Neural cell (in vitro differentiated cells): ENCODE data around the gene SLC16A2. TPM values are rescaled to one million over a fixed set of nuclear protein-coding genes. Genes with fewer than 3 reads are reported as not detected.

Source experiments
- H2AFZ ChIP-seq: fragments of 200-600, 300-800 bp; sonication (generic), shearing (Covaris generic); 2 replicates; pipeline ENCODE4 v1.6.0; 2014; ENCODE audit warnings: low read depth, mild to moderate bottlenecking, antibody characterized with exemption, low read length, moderate library complexity
- H3F3A ChIP-seq: fragments of 200-600 bp; shearing (Covaris generic); 2 replicates; pipeline ENCODE4 v1.6.1; 2016; ENCODE audit warnings: mild to moderate bottlenecking, moderate library complexity, mixed read lengths, antibody characterized with exemption, low read length; ENCODE audit not compliant: insufficient read depth, poor library complexity, severe bottlenecking
- H3K27ac ChIP-seq: fragments of 200-600, 300-800 bp; sonication (generic), shearing (Covaris generic); 2 replicates; pipeline ENCODE4 v1.5.1; 2014; ENCODE audit warnings: mild to moderate bottlenecking, low read length, moderate library complexity
- H3K27me3 ChIP-seq: fragments of 300-800, 200-600 bp; sonication (generic), shearing (Covaris generic); 2 replicates; pipeline ENCODE4 v1.6.0; 2014; ENCODE audit warnings: mild to moderate bottlenecking, low read depth, low read length, moderate library complexity; ENCODE audit not compliant: insufficient read depth
- H3K36me3 ChIP-seq: fragments of 300-800, 200-600 bp; sonication (generic), shearing (Covaris generic); 2 replicates; pipeline ENCODE4 v1.5.1; 2014; ENCODE audit warnings: mild to moderate bottlenecking, antibody characterized with exemption, low read length, moderate library complexity; ENCODE audit not compliant: insufficient read depth
- H3K4me2 ChIP-seq: fragments of 300-800, 200-600 bp; sonication (generic), shearing (Covaris generic); 2 replicates; pipeline ENCODE4 v1.6.0; 2014; ENCODE audit warnings: mild to moderate bottlenecking, low read length
- H3K4me3 ChIP-seq: fragments of 300-800, 200-600 bp; sonication (generic), shearing (Covaris generic); 2 replicates; pipeline ENCODE4 v1.5.1; 2014; ENCODE audit warnings: mild to moderate bottlenecking, low read length, moderate library complexity
- H3K79me2 ChIP-seq: fragments of 200-600 bp; shearing (Covaris generic); replicated peaks from 2 replicates; pipeline ENCODE4 v1.6.0; 2014; ENCODE audit warnings: mild to moderate bottlenecking, low read length, moderate library complexity; ENCODE audit not compliant: insufficient read depth
- H3K9ac ChIP-seq: fragments of 300-800, 200-600 bp; sonication (generic), shearing (Covaris generic); 2 replicates; pipeline ENCODE4 v1.6.1; 2016; ENCODE audit warnings: mild to moderate bottlenecking, low read length, mixed read lengths
- H3K9me2 ChIP-seq: fragments of 200-600 bp; shearing (Covaris generic); 2 replicates; pipeline ENCODE4 v1.6.1; 2016; ENCODE audit warnings: mild to moderate bottlenecking, low read length, mixed read lengths; ENCODE audit not compliant: insufficient read depth
- H3K9me3 ChIP-seq: fragments of 200-600, 300-800 bp; sonication (generic), shearing (Covaris generic); 2 replicates; pipeline ENCODE4 v1.6.1; 2016; ENCODE audit warnings: mild to moderate bottlenecking, mixed run types, low read length, moderate library complexity, mixed read lengths
- H4K20me1 ChIP-seq: fragments of 200-600 bp; shearing (Covaris generic); 2 replicates; pipeline ENCODE4 v1.6.1; 2016; ENCODE audit warnings: mild to moderate bottlenecking, mixed run types; ENCODE audit not compliant: insufficient read depth
- EP300 ChIP-seq: fragments of 450-650 bp; conservative IDR thresholded peaks from 2 replicates; pipeline ENCODE4 v1.6.1; 2014; ENCODE audit warnings: antibody characterized with exemption, mild to moderate bottlenecking, moderate library complexity; ENCODE audit not compliant: poor library complexity, severe bottlenecking
- EZH2 ChIP-seq: fragments of 200-600, 300-800 bp; shearing (Covaris generic), sonication (generic); IDR thresholded peaks from 2 replicates; pipeline ENCODE4 v1.6.1; 2014; ENCODE audit warnings: antibody characterized with exemption, low read length, borderline replicate concordance, mild to moderate bottlenecking; ENCODE audit not compliant: insufficient read depth, poor library complexity, severe bottlenecking
- MXI1 ChIP-seq: fragments of 450-650 bp; conservative IDR thresholded peaks from 2 replicates; pipeline ENCODE4 v1.6.1; 2014; ENCODE audit warnings: antibody characterized with exemption, mild to moderate bottlenecking; ENCODE audit not compliant: poor library complexity, severe bottlenecking
- POLR2AphosphoS5 ChIP-seq: IDR thresholded peaks from 2 replicates; pipeline ENCODE4 v1.6.1; 2012
- RAD21 ChIP-seq: fragments of 450-650 bp; conservative IDR thresholded peaks from 2 replicates; pipeline ENCODE4 v1.6.1; 2014; ENCODE audit warnings: antibody characterized with exemption, mild to moderate bottlenecking, moderate library complexity
- SMC3 ChIP-seq: fragments of 450-650 bp; conservative IDR thresholded peaks from 2 replicates; pipeline ENCODE4 v1.6.1; 2014; ENCODE audit warnings: antibody characterized with exemption, mild to moderate bottlenecking, moderate library complexity; ENCODE audit not compliant: poor library complexity
- polyA plus RNA-seq: library from polyadenylated mRNA; depleted of rRNA; stranded (reverse); fragments of >200 nt; gene quantifications from 2 replicates; pipeline ENCODE4 v1.2.3, GENCODE V29; 2014
- TF ChIP-seq, protein P1 (sequence below): IDR thresholded peaks from 2 replicates; pipeline ENCODE4 v1.6.1; 2012; ENCODE audit warnings: borderline replicate concordance
- TF ChIP-seq, protein P2 (sequence below): fragments of 450-650 bp; IDR thresholded peaks from 2 replicates; pipeline ENCODE4 v1.5.1; 2014; ENCODE audit warnings: antibody characterized with exemption, mild to moderate bottlenecking, moderate library complexity; ENCODE audit not compliant: poor library complexity, severe bottlenecking

SLC16A2 gene
- polyA plus RNA-seq, 1 donor from 2014 or later, result 14.5 TPM

DNA sequence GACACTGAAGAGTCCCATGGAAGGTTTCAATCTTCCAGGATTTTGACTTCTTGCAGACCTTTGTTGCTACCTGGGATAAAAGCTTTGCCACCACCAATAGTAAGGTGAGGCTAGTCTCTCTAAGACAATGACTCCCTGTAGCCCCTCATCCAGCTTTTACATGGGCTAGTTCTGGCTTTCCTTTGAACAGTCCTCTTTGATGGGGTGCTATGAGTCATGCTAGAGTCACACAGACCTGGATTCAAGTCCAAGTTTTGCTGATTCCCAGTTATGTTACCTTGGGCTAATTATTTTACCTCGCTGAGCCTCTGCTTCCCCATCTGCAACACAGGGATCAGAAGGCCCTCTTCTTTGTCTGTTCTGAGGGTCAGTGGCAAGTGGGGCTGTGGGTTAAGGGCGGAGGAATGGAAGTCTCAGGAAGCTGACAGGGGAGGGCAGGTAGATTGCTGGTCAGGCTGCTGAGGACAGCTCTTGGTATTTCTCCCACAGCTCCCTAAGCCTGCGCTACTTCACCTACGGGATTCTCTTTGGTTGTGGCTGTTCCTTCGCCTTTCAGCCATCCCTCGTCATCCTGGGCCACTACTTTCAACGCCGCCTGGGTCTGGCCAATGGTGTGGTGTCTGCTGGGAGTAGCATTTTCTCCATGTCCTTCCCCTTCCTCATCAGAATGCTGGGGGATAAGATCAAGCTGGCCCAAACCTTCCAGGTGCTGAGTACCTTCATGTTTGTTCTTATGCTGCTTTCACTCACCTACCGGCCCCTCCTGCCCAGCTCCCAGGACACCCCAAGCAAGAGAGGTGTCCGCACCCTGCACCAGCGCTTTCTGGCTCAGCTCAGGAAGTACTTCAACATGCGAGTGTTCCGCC is 102.8 kb downstream of the SLC16A2 start:
- Histone ChIP-seq H4K20me1 (no peaks in the 10 kb centered on the region), H3F3A (no peaks in the 10 kb centered on the region), H3K9me3 (no peaks in the 10 kb centered on the region), H3K4me2 (no peak overlapping the region), H3K27me3 (no peaks in the 10 kb centered on the region), H3K36me3 (no peaks in the 10 kb centered on the region), H3K4me3 (no peak overlapping the region), H3K9ac (no peak overlapping the region), H3K9me2 (no peaks in the 10 kb centered on the region), H3K27ac (no peak overlapping the region), H3K79me2 (no peaks in the 10 kb centered on the region), H2AFZ (no peak overlapping the region)
- TF ChIP-seq, protein P1, sequence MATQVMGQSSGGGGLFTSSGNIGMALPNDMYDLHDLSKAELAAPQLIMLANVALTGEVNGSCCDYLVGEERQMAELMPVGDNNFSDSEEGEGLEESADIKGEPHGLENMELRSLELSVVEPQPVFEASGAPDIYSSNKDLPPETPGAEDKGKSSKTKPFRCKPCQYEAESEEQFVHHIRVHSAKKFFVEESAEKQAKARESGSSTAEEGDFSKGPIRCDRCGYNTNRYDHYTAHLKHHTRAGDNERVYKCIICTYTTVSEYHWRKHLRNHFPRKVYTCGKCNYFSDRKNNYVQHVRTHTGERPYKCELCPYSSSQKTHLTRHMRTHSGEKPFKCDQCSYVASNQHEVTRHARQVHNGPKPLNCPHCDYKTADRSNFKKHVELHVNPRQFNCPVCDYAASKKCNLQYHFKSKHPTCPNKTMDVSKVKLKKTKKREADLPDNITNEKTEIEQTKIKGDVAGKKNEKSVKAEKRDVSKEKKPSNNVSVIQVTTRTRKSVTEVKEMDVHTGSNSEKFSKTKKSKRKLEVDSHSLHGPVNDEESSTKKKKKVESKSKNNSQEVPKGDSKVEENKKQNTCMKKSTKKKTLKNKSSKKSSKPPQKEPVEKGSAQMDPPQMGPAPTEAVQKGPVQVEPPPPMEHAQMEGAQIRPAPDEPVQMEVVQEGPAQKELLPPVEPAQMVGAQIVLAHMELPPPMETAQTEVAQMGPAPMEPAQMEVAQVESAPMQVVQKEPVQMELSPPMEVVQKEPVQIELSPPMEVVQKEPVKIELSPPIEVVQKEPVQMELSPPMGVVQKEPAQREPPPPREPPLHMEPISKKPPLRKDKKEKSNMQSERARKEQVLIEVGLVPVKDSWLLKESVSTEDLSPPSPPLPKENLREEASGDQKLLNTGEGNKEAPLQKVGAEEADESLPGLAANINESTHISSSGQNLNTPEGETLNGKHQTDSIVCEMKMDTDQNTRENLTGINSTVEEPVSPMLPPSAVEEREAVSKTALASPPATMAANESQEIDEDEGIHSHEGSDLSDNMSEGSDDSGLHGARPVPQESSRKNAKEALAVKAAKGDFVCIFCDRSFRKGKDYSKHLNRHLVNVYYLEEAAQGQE, result no peak
- no peak for TF ChIP-seq EP300
- no peak for TF ChIP-seq MXI1
- TF ChIP-seq POLR2AphosphoS5, result no peak
- TF ChIP-seq EZH2, result no peak
- no peak for TF ChIP-seq RAD21
- TF ChIP-seq, protein P2, sequence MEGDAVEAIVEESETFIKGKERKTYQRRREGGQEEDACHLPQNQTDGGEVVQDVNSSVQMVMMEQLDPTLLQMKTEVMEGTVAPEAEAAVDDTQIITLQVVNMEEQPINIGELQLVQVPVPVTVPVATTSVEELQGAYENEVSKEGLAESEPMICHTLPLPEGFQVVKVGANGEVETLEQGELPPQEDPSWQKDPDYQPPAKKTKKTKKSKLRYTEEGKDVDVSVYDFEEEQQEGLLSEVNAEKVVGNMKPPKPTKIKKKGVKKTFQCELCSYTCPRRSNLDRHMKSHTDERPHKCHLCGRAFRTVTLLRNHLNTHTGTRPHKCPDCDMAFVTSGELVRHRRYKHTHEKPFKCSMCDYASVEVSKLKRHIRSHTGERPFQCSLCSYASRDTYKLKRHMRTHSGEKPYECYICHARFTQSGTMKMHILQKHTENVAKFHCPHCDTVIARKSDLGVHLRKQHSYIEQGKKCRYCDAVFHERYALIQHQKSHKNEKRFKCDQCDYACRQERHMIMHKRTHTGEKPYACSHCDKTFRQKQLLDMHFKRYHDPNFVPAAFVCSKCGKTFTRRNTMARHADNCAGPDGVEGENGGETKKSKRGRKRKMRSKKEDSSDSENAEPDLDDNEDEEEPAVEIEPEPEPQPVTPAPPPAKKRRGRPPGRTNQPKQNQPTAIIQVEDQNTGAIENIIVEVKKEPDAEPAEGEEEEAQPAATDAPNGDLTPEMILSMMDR, result no peak
- no peak for TF ChIP-seq SMC3

DNA sequence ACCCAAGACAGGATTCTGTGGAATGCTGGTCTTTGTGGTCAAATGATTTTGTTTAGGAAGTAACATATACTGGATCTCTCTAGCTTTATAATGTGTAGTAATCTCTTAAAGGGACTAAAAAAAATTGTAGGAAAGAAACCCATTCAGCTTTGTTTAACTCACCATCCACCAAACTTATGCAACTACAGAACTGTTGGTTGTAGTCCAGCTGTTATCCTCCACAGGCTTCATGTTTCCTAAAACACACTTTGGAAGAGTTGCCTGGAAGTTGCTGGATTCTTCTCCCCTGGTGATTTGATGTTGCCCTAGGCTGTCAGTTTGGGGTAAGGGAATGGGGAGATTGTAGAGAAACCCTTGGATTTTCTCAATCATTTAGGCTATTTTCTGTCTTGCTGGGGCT is 103.8 kb downstream of the SLC16A2 start:
- Histone ChIP-seq H3K36me3 (no peaks in the 10 kb centered on the region), H3F3A (no peaks in the 10 kb centered on the region), H3K9me2 (no peaks in the 10 kb centered on the region), H3K27me3 (no peaks in the 10 kb centered on the region), H3K9ac (no peak overlapping the region), H3K79me2 (no peaks in the 10 kb centered on the region), H2AFZ (no peak overlapping the region), H3K4me3 (no peak overlapping the region), H3K4me2 (no peak overlapping the region), H4K20me1 (no peaks in the 10 kb centered on the region), H3K9me3 (no peaks in the 10 kb centered on the region), H3K27ac (no peak overlapping the region)
- no peak for TF ChIP-seq SMC3
- no peak for TF ChIP-seq MXI1
